Activated CD4-positive, alpha-beta T cell treated with anti-CD3 and anti-CD28 coated beads, Interleukin-2, Interleukin-6, amounts not matched to agents 100 ng/mL and 50 ng/mL, durations not matched to agents 16 hours and 8 hours (primary cell): Measurements from ENCODE around the gene ADAT3.

Experiments used
- DNase-seq: peaks from one replicate; pipeline ENCODE4 v3.0.0-alpha.2; 2020

The ADAT3 gene

DNA sequence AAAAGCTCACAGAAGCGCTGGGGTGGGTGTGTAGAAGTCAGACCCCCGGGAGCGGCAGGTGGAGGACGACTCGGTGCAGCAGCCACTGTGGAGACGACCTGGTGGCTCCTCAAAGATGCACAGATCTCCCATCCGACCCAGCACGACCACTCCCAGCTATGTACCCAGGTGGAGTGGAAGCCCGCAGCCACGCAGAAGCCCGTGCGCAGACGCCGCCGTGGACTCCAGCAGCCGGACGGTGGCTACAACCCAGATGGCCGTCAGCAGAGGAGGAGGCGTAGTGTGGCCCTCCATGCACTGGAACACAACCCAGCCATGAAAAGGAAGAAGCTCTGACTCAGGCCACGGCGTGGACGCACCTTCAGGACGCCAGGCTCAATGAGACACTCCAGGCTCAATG, 57.5 kb downstream of the ADAT3 start:
- DNase-seq, result no peak
